A673 (cell line): ENCODE results near the gene SNX33.

Experiments used
- CTCF ChIP-seq: fragments of 300-800, 200-600 bp; sonication (generic); conservative IDR thresholded peaks from 2 replicates; pipeline ENCODE4 v1.5.1; 2017; ENCODE audit warnings: low read depth, mild to moderate bottlenecking, antibody characterized with exemption, low read length, moderate library complexity, mixed read lengths
- EZH2 ChIP-seq: fragments of 200-600 bp; sonication (generic); IDR thresholded peaks from 2 replicates; pipeline ENCODE4 v1.6.1; 2017; ENCODE audit warnings: borderline replicate concordance, low read depth, mild to moderate bottlenecking, mixed read lengths, antibody characterized with exemption, low read length; ENCODE audit not compliant: poor library complexity, severe bottlenecking

- TF ChIP-seq CTCF (no peak), EZH2 (no peak)
These were observed 32.5 kb downstream of the SNX33 start for GRCh38 chr15:75680007-75680789.
